Thoracic aorta (tissue), 2 donors: ENCODE measurements around the gene SYDE1. TPM values are rescaled to one million over a fixed set of nuclear protein-coding genes. Genes with fewer than 3 reads are reported as not detected.
"Not testable (repeated sequence)": the region's sequence is repeated elsewhere in the genome, so short reads cannot be mapped to it uniquely, and the experiment has no call there.

ENCODE experiments used
- ATAC-seq: fragments of 150-250 bp; one replicate; pipeline ENCODE4 v1.8.0; 2017; ENCODE audit warnings: low read depth; ENCODE audit not compliant: insufficient number of reproducible peaks, low FRiP score
- DNase-seq: peaks from one replicate; pipeline ENCODE4 v3.0.0-alpha.2; 2020; ENCODE audit warnings: low spot score
- H3K27ac ChIP-seq, 2 donors: fragments of 200-600 bp; sonication (generic); 1 replicate in 1 of 2; 2 replicates in 1 of 2; pipeline ENCODE4 v1.5.1; 2016; ENCODE audit warnings: mild to moderate bottlenecking in 2 of 2, moderate library complexity in 2 of 2
- H3K27me3 ChIP-seq: fragments of 200-600 bp; sonication (generic); replicated peaks from 2 replicates; pipeline ENCODE4 v1.6.0; 2016; ENCODE audit warnings: mild to moderate bottlenecking; ENCODE audit not compliant: insufficient read depth
- H3K36me3 ChIP-seq: fragments of 200-600 bp; sonication (generic); one replicate; pipeline ENCODE4 v1.5.1; 2016
- H3K4me1 ChIP-seq, 2 donors: fragments of 200-600 bp; sonication (generic); 1 replicate in 1 of 2; 2 replicates in 1 of 2; pipeline versions ENCODE4 v1.5.1 to v1.6.0; 2016; ENCODE audit warnings: low read depth in 2 of 2, mild to moderate bottlenecking in 1 of 2; ENCODE audit not compliant: control insufficient read depth in 1 of 2
- H3K4me3 ChIP-seq: fragments of 200-600 bp; sonication (generic); 2 replicates; pipeline ENCODE4 v1.5.1; 2016; ENCODE audit warnings: mild to moderate bottlenecking
- H3K9me3 ChIP-seq: fragments of 200-600 bp; sonication (generic); 2 replicates; pipeline ENCODE4 v1.5.1; 2016
- CTCF ChIP-seq: fragments of 200-600 bp; sonication (generic); IDR thresholded peaks from one replicate; pipeline ENCODE4 v1.5.1; 2019; ENCODE audit warnings: antibody characterized with exemption
- total RNA-seq, 2 donors: library from RNA; depleted of rRNA; stranded (reverse); fragments of >200 nt; gene quantifications; one replicate each; pipeline versions ENCODE4 v1.1.0 to v1.2.3, GENCODE V29; 2016

The SYDE1 gene
- total RNA-seq, 2 donors from 2014 or later = 46.6 to 83.3 TPM

- H3K4me1 ChIP-seq = peaks cover 0 to 5% of the 10 kb centered on the region in 2 donors
- no peak overlapping the region for H3K27ac ChIP-seq
- DNase-seq = no peak
- no peak for ATAC-seq
- no peaks in the 10 kb centered on the region for H3K36me3 ChIP-seq
- H3K27me3 ChIP-seq = peaks cover 4% of the 10 kb centered on the region
- no peaks in the 10 kb centered on the region for H3K9me3 ChIP-seq
- no peak for TF ChIP-seq CTCF
- no peak overlapping the region for H3K4me3 ChIP-seq
Observed at GRCh38 chr19:15093001-15093400, 14.2 kb upstream of the SYDE1 start.

- no peaks in the 10 kb centered on the region for H3K36me3 ChIP-seq
- no peak for TF ChIP-seq CTCF
- no peak for DNase-seq
Observed at GRCh38 chr19:15096223-15096622, 11.0 kb upstream of the SYDE1 start.

GRCh38 chr19:15097980-15098379 is 9.2 kb upstream of the SYDE1 start:
- H3K9me3 ChIP-seq, H3K4me3 ChIP-seq, H3K27me3 ChIP-seq, H3K27ac ChIP-seq, H3K36me3 ChIP-seq, ATAC-seq, DNase-seq, H3K4me1 ChIP-seq: not testable (repeated sequence)

More at GRCh38 chr19:15096223-15096622, 11.0 kb upstream of the SYDE1 start:
- no peak overlapping the region for H3K4me3 ChIP-seq
- H3K27ac ChIP-seq = no peak overlapping the region
- H3K9me3 ChIP-seq = no peaks in the 10 kb centered on the region
- H3K27me3 ChIP-seq = no peaks in the 10 kb centered on the region
- peaks cover 0 to 5% of the 10 kb centered on the region in 2 donors for H3K4me1 ChIP-seq
- ATAC-seq = no peak

- H3K36me3 ChIP-seq = no peaks in the 10 kb centered on the region
- no peak for TF ChIP-seq CTCF
- no peak overlapping the region for H3K27ac ChIP-seq
- H3K4me3 ChIP-seq = no peak overlapping the region
- ATAC-seq (no peak), DNase-seq (no peak)
- H3K9me3 ChIP-seq = no peaks in the 10 kb centered on the region
- no peaks in the 10 kb centered on the region for H3K27me3 ChIP-seq
- H3K4me1 ChIP-seq = no peaks in the 10 kb centered on the region
Observed at GRCh38 chr19:15098460-15098859, 8.7 kb upstream of the SYDE1 start.

- Histone ChIP-seq H3K4me1 (no peaks in the 10 kb centered on the region), H3K27ac (no peak overlapping the region), H3K9me3 (peaks cover 5% of the 10 kb centered on the region)
Observed at GRCh38 chr19:15099017-15099582, 8.1 kb upstream of the SYDE1 start.

More at GRCh38 chr19:15099017-15099582, 8.1 kb upstream of the SYDE1 start:
- TF ChIP-seq CTCF = no peak
- H3K36me3 ChIP-seq = no peaks in the 10 kb centered on the region
- H3K4me3 ChIP-seq = no peak overlapping the region
- no peak for DNase-seq
- ATAC-seq = no peak
- H3K27me3 ChIP-seq = no peaks in the 10 kb centered on the region
